HEK293T (cell line): ENCODE data around the gene JMJD7.

ENCODE experiments used
- ARNT ChIP-seq: fragments of 450-650 bp; IDR thresholded peaks from 2 replicates; pipeline ENCODE4 v1.6.1; 2017; ENCODE audit warnings: mild to moderate bottlenecking
- ELF4 ChIP-seq: fragments of 450-650 bp; IDR thresholded peaks from 2 replicates; pipeline ENCODE4 v1.6.1; 2017; ENCODE audit warnings: antibody characterized with exemption
- FOXA1 ChIP-seq: fragments of 450-650 bp; IDR thresholded peaks from 2 replicates; pipeline ENCODE4 v1.6.1; 2016; ENCODE audit warnings: mild to moderate bottlenecking
- LEF1 ChIP-seq: fragments of 450-650 bp; IDR thresholded peaks from 2 replicates; pipeline ENCODE4 v1.6.1; 2017; ENCODE audit warnings: mild to moderate bottlenecking, borderline replicate concordance
- NFRKB ChIP-seq: fragments of 450-650 bp; IDR thresholded peaks from 2 replicates; pipeline ENCODE4 v1.6.1; 2016; ENCODE audit warnings: mild to moderate bottlenecking, moderate library complexity
- SUZ12 ChIP-seq: fragments of 450-650 bp; IDR thresholded peaks from 2 replicates; pipeline ENCODE4 v1.6.1; 2016; ENCODE audit warnings: mild to moderate bottlenecking

GRCh38 chr15:41876689-41877088 lies 48.8 kb downstream of the JMJD7 start:
- TF ChIP-seq ARNT (no peak), ELF4 (no peak), FOXA1 (no peak), NFRKB (no peak), SUZ12 (no peak), LEF1 (no peak)
